GM19025 (cell line): Measurements from ENCODE around the gene BICC1.

Experiments used
- ATAC-seq: cut with Tn5 transposase; IDR thresholded peaks from one replicate; pipeline ENCODE4 v1.9.1; 2021; ENCODE audit warnings: mild to moderate bottlenecking, low read depth, moderate library complexity; ENCODE audit not compliant: unreplicated experiment

The BICC1 gene

DNA sequence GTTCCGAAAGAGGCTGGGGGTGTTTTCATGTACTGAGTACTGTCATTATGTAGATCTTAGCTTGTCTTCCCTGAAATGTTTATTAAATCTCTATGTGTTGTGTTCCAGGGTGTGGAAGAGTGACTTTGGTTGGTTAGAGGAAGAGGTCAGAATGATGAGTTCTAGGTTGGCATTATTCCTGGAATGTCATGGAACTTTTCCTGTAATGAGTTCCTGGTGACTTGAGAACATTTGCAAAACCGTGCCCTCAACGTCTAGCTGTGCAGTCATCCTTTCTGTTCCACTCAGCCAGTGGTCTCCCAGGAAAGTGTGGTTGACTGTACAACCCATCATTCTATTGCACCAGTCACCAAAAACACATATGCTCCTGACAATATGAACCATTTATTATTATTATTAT, 129.6 kb downstream of the BICC1 start:
- no peak for ATAC-seq

DNA sequence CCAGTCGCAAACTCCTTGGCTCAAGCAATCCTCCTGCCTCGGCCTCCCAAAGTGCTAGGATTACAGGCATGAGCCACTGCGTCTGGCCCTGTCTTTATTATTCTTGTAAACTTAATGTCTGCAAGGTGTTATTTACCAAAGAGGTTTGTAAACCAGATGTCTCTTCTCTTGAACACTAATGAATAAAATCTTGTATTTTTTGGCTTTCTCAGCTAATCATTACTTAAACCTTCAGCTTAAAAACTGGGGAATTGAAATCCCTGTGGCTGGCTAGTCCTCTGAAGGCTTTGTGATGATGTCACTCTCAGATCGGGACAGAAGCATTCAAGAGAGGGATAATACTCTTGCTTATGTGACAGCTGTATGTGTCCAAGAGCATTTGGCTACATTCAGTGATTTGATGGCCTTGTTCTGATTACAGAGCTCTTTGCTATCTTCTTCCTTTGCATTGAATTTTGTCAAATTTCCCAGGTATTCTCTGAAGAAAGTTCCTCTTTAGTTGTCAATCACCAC, 130.3 kb downstream of the BICC1 start:
- no peak for ATAC-seq

DNA sequence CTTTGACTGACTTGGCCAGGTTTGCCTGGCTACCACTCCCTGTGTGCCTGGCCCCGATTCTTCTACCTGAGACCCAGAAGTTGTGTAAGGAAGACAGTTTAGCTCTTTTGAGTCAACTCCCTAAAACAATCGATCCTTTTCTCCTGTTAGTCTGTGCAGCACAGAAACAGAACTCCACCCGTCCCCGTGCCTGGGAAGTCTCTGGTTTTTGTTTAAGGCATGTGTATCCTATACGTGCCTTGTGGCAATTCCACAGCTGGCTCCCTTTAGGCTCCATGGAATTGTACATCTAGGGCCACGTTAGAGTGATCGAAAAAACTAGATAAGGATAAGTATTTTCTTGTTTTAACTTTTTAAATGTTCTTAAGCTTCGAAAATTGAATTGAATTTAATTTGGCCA, 131.6 kb downstream of the BICC1 start:
- no peak for ATAC-seq

DNA sequence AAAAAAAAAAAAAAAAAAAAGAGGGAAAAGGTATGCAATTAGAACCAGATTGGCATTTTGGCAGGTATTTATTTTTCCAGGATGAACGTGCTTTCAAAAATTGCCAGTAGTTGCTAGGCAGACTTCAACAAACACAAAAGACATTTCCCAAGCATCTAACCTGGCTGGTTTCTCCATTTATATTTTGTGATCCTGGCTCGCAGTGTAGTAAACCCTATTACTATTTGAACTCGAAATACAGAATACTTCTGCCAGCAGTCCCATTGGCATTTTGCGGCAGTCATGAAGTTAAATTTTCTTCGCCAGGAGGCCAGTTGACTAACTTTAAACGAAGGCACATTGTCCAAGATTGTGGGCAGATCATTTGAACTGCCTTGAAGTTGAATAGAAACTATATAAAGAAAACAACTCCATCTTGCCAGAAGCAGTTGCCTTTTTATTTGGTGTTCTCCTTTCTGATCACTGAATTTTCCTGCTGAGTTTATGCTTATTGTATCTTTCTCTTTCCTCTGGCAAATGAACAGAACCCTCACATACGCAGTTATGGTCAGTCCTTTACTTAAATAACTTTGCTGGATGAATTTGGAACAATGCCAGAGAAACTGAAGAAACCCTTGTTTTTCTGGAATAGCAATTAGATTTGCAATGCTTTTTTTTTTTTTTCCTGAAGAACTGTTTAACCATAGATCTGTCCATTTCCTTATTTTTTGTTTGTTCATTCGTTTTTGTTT, 132.9 kb downstream of the BICC1 start:
- ATAC-seq: no peak

DNA sequence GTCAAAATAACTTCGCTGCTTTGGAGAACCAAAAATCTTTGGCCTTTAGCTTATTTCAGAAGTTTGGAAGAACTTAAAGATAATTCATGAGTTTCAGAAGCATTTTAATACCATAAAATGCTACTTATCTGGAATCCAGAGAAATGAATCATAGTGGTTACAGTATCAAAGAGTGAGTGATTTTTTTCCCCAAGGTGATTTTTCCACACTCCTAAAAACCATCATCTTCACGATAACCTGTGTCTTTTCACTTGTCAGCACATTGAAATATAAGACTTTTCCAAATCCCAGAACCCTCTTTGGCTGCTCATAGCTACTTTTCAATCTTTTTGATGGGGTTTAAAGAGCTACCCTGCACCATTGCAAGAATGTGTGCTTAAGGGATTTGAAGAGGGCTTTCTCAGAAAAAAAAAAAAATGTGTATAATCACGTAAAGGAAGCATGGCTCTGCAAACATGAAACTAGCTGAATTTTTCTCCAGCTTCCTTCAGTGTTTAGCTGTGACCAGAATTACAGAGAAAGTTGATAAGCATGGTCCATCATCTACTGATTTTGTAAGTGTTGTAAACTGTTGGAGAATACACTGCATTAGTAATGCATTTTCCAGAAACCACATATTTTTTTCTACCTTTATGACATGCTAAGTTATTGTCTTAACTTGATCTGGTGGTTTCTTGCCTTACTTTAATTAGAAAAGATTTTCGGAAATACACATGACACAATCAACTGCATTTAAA, 134.9 kb downstream of the BICC1 start:
- no peak for ATAC-seq

DNA sequence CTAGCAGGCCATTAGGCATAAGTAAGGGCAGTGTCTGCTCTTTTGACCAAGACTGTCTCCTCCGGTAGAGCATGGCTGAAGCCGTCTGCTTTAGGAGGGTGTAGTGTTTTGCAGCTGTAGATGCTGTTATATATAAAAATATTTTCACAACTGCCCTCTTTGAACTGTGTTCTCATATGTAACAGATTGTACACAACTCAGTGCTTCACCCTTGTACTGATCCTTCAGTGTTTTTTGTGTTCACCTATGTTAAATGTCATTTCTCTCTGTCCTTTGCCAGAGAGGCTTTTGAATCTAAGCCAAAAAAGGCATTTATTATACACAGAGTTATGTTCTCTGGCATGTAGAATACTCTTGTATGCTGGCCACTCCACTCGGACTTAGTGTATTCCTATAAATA, 135.5 kb downstream of the BICC1 start:
- ATAC-seq: no peak

DNA sequence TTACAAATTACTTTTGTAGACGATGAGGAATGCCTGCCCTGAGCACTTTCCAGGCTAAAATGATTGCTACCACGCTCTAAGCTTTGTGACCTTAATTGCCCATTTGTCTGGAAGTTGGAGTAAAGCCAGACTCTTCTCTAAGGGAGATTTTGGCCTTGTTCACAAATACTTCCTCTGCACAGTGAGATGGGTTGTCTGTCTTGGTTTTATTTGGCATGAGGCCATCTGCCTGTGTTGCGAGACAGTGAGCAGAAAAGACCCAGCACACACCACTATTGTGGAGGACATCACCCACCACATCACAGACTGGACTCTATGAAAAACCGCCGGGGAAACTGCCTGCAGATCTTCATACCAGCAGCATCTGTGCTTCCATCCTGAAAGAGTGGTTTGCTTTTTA, 138.4 kb downstream of the BICC1 start:
- no peak for ATAC-seq

DNA sequence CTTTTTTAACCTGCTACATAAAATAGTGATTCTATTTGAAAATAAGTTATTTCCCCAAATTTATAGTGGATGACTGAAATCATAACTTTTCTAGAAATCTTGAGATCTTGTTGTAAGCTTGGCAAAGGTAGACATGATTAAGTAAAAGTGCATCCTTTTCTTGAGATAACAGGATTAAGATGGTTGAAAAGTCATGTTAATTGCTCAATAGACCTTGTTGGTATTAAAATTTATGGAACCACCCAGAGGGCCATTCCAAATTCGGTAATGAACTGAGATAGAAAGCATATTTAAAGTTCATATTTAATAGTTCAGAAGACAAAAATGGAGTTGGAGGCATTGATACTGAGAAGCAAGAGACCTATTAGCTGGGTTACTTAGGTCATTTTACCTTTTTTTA, 139.1 kb downstream of the BICC1 start:
- ATAC-seq: no peak

DNA sequence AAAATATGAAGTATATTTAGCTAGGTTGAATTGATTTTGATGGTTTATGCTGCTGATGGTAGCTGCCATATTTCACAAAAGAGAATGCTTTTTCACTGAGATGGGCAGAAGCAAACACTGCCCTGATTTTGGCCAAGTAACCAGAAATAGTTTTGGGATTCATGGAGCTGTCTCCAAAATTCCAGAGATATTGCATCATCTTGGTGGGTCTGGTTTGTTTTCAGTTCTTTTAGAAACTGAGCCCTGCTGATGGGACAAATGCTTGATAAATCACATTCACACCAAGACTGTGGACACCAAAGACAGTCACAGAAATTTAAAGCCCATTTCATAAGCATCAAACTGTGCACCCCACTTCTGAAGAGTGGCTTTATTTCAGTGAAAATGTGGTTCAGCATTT, 140.5 kb downstream of the BICC1 start:
- ATAC-seq: no peak

DNA sequence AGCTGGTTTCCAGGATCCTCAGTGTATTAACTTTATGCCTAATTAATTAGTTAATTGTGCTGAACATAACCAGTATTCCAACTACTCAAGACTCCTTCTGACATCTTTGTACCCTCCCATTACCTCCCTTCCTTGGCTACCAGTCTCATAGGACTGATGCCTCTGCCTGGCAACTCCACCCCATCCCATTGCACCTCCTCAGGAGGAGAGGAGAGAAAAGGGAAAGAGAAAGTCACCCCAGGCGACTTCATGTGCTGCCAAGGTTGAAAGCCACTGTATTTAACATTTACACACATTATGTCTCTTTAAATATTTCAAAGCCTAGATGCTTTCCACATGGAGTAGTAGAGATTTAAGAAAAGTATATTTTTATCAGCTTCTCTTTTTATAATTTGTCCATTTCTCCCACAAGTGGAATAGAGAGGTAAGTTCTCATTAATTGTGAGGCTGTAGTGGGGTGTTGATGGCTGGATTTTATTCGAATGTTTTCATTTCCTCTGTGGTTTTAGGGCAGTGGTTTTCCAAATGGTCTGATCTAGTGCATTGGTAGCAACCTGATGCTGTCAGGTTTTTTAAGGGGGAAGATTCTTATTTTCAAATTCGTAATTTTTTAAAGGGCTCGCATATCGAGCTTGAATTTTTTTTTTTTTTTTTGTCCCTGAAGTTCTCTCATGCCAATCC, 148.0 kb downstream of the BICC1 start:
- no peak for ATAC-seq

DNA sequence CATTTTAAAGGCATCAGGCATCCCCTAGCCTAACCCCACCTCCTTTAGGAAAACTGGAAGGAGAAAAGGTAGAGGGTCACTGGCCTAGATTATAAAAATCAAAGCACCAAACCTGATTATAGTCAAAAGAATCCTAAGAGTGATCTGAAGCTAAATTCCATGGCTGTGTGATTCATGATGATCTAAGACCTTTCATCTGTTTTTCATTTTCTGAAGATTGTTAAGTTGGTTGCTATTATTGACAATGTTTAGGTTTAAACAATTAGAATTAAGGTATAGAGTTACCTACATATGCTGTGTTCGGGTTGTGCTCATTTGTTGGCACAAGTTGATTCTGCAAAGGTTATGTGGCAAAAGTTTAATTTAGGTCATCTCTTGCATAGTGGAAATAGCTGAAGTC, 148.7 kb downstream of the BICC1 start:
- ATAC-seq: no peak

DNA sequence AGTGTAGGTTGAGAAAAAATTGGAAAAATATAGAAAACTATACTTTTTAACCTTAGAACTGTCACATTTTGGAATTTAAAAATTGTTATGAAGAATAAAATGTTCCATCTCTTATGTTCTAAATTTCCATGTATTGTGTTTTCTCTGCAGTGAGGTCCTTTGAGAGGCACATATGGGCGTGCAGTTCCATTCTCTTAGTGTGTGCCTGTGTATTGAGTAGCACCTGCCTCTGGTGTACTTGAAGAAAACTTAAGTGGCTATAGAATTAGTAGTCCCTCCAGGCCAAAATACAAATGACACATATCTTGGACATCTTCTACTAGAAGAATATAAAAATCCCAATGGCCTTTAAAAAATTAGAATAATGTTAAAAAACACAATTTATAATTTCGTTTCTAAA, 149.2 kb downstream of the BICC1 start:
- no peak for ATAC-seq

DNA sequence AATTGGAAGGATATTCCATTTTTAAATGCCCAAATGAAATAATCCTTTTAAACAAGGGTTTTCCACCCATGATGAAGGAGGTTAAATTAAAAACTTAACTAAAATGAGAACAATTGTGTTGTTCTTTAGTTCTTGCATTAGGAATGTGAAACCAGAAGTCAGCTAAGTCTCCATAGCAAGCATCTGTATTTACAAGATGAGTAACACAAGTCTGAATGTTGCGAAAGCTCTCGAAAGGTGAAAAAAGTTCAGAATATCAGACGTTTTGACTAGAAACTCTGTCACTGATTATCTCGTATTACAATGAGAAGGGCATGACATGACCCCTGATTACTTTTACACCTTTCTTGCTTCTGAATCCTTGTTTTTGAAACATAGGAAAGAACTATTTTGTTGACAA, 149.6 kb downstream of the BICC1 start:
- ATAC-seq: no peak

DNA sequence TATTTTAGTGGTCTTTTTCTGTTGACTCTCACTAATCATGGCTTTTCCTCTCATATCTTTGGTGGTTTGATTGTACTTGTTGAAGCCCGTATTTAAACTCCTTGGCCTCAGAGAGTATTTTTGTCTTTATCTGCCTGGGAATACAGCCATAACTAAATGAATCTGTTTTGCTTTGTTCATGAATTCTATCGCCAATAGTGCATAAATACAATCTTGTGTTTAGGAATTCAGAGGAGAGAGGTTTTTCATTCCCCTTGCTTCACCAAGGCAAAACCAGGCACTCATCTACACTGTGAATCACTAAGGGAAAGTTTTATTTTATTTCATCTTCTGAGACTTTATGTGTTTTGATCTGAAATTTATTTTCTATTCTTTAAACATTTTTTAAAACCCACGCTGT, 152.7 kb downstream of the BICC1 start:
- no peak for ATAC-seq

DNA sequence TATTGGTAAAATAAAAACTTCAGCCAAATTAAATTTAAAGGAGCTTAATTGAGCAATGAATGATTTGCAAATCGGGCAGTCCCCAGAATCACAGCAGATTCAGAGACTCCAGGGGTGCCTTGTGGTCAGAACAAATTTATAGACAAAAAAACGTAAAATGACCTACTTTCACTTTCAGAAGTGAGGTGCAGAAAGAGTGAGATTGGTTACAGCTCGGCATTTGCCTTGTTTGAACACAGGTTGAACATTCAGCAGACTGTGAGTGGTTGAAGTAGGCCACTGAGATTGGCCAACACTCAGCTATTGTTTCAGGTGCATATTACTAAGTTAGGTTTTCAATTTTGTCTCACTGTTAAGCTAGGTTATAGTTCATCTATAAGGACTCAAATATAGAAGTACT, 153.4 kb downstream of the BICC1 start:
- ATAC-seq: no peak

DNA sequence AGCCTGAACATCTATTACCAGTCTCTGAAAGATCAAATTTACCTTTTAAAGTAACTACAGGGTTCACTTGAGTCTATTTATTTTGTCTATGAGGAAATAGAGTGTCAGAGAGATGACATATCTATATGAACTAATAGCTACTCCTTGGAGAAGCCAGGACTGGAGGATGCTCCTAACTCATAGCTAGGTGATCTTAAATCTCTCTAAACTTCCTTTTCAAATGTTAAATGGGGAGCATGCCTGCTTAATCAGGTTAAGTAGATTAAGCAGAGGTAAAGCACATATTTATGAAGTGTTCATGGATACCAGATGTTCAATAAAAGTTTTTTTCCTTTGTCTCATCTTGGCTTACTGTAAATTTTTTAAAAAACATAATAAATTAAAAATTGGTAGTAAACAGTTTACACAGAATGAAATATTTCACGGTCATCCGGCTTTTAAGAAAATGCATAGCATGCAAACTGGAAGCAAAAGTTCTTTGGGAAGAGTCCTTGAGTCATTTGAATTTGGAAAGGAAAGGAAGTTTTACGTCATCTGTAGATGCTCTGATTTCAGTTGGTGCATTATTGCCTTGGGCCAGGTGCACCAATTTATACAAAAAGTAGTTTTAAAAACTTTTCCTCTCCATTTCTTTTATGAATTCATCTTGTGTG, 155.1 kb downstream of the BICC1 start:
- ATAC-seq: no peak

DNA sequence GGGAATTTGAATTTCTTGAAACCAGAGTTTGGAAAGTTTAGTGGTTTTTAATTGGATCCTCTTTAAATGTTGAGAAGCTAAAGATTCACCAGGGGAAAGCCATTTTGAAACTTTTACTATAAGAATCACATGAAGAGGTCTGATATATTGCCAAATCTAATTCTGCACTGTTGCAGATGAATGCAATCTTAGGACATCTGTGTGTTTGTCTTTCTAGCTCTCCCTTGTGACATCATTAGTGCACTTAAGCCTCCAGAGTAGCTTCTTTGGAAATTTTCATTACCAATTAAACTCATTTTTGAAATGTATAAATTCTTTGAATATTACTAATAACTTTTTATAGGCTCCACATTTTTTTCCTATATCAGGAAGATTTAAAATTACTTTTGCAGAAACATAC, 160.2 kb downstream of the BICC1 start:
- no peak for ATAC-seq

DNA sequence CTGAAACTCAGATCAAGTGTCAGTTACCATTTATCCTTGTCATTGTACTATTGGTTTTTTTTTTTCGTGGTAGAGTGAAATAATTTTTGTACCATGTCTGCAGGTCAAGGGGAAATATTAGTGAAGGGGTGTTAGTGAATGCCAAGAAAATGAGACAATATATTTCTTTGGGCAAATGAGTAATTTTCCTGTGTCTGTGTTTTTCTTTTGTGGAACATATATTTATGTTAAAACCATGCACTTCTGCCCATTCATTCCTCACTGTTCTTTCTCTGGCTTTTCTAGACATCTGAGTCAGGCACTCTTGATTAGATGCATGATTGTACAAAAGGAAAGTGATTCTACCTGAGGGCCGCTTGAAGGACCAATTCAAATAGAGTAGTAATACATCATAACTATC, 161.6 kb downstream of the BICC1 start:
- no peak for ATAC-seq

DNA sequence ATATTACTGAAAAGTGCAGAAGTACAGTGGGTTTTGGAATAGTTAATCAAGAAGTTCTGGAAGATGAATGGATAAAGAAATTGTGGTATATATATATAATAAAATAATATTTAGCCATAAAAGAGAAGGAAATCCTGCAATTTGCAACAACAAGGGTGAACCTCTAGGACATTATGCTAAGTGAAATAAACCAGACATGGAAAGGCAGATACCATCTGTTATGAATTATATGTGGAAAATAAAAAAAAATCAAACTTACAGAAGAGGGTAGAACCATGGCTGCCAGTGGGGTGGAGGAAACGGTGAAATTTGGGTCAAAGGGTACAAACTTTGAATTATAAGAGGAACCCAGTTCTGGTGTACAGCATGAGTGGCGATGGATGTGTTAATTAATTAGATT, 162.6 kb downstream of the BICC1 start:
- no peak for ATAC-seq

DNA sequence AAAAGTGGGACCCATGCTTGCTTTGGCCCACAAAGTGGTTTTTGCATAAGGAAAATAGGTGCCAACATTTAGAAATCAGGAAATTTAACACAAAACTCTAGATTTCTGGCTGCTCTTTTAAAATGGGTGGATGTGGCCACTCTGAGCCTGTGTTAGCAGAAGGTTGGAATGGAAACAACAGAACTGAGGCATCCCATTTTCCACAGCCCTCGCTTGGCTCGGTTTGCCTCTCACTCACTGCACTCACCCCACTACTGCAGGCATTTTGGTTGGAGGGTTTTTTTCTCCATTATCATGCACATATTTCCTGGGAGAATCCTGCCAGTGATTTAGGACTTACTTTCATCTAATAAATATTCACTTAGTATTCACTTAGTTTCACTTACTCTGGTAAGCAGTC, 178.9 kb downstream of the BICC1 start:
- ATAC-seq: no peak

DNA sequence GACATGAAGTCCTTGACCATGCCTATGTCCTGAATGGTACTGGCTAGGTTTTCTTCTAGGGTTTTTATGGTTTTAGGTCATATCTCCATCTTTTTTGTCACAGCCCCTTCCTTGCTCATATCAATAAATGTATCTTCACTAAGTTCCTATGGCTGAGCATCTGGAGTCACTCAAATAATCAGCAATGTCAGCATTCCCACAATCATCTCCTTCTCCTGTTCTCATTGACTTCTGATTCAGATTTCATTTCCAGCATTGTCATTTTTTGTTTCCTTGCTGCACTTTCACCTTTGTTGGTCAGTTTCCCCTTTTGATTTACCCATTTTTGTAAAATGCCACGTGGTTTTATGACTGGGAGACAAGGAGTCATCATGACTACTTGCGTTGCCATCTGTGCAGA, 181.2 kb downstream of the BICC1 start:
- no peak for ATAC-seq
